ENCODE measurements around the gene LDLRAP1. TPM values are rescaled to one million over a fixed set of nuclear protein-coding genes. Genes with fewer than 3 reads are reported as not detected.

Gene LDLRAP1
- total and polyA plus RNA-seq, 2 of the 4 experiments (the other 2 are of a cell fraction): 4.5 to 14.4 TPM

DNA sequence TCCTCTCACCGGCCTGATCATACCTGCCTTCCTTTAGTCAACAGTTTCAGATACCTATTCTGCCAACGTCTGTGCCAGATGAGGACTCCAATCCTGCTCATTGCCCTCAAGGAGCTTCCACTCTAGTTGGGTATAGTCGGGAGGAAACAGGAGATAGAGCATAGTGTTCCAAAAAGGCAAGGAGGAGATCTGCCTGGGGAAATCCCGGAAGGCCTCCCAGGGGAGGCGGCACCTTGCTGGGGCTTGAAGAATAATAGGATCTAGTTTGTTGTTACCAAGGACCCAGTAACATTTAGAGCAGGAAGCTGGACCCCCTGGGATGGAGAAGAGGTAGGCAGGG lies 12.3 kb downstream of the LDLRAP1 start:
- ATAC-seq (ENCODE audit: low read depth) (no peak), DNase-seq (no peak)
- H3K18ac ChIP-seq (ENCODE audit: low read depth, low read length): no peak overlapping the region
- peaks cover 21% of the 10 kb centered on the region; the same call in 1 of the 2 replicates for H4K20me1 ChIP-seq (ENCODE audit: insufficient read depth, low read length)
- no peak for TF ChIP-seq FOS (IDR thresholded peaks at IDR 0.05; ENCODE audit: low read depth, low read length)
- no peak for TF ChIP-seq RAD21 (IDR thresholded peaks at IDR 0.05; ENCODE audit: low read length)
- TF ChIP-seq MAFK (IDR thresholded peaks at IDR 0.05; ENCODE audit: low read depth, low read length): no peak
- TF ChIP-seq, protein P1, sequence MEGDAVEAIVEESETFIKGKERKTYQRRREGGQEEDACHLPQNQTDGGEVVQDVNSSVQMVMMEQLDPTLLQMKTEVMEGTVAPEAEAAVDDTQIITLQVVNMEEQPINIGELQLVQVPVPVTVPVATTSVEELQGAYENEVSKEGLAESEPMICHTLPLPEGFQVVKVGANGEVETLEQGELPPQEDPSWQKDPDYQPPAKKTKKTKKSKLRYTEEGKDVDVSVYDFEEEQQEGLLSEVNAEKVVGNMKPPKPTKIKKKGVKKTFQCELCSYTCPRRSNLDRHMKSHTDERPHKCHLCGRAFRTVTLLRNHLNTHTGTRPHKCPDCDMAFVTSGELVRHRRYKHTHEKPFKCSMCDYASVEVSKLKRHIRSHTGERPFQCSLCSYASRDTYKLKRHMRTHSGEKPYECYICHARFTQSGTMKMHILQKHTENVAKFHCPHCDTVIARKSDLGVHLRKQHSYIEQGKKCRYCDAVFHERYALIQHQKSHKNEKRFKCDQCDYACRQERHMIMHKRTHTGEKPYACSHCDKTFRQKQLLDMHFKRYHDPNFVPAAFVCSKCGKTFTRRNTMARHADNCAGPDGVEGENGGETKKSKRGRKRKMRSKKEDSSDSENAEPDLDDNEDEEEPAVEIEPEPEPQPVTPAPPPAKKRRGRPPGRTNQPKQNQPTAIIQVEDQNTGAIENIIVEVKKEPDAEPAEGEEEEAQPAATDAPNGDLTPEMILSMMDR (conservative IDR thresholded peaks at IDR 0.05; ENCODE audit: low read depth, low read length): no peak
- TF ChIP-seq MAZ (IDR thresholded peaks at IDR 0.05; ENCODE audit: borderline replicate concordance, low read depth, low read length): no peak
- TF ChIP-seq RFX5 (IDR thresholded peaks at IDR 0.05; ENCODE audit: low read depth, low read length): no peak
- H2BK120ac ChIP-seq (ENCODE audit: low read depth, low read length): no peak overlapping the region
- no peaks in the 10 kb centered on the region for H3K27me3 ChIP-seq (ENCODE audit: control insufficient read depth, insufficient read depth, low read length)
- H3K23ac ChIP-seq (ENCODE audit: low read depth, low read length): no peak overlapping the region
- no peak overlapping the region for H3K56ac ChIP-seq (ENCODE audit: extremely low read depth, insufficient read depth, low read length)
- H4K91ac ChIP-seq (ENCODE audit: insufficient read depth, low read depth, low read length): no peak overlapping the region
- H3K4ac ChIP-seq (ENCODE audit: low read depth, low read length): no peak overlapping the region
- no peak overlapping the region for H2AFZ ChIP-seq (replicated peaks; ENCODE audit: low read length, poor library complexity)
- intact Hi-C loops (cut with micrococcal nuclease): no loop called here
- H3K36me3 ChIP-seq (ENCODE audit: control insufficient read depth, insufficient read depth, low read length): peaks cover 16% of the 10 kb centered on the region; the same call in 1 of the 2 replicates
- no peak overlapping the region for H3K9ac ChIP-seq (ENCODE audit: low read depth, low read length)
- ChIA-PET CTCF (interaction anchor here (0.7 to 2.4 kb wide), 2 partner anchors 13 to 17 kb away, joined by 5 read pairs; partner anchors contain the start of gene LDLRAP1), POLR2A (ENCODE audit: unreplicated experiment) (no interaction called here)
- H3K9me3 ChIP-seq (ENCODE audit: control insufficient read depth, insufficient read depth, low read length): no peaks in the 10 kb centered on the region
- H3K4me3 ChIP-seq (ENCODE audit: insufficient read depth, low read depth, low read length): no peak overlapping the region
- H2AK5ac ChIP-seq (ENCODE audit: low read depth, low read length): no peak overlapping the region
- no TSS peak for BruUV-seq (replicated peaks)
- H2BK15ac ChIP-seq (ENCODE audit: low read depth, low read length): no peak overlapping the region
- peaks cover 9% of the 10 kb centered on the region; the same call in 1 of the 2 replicates for H3K4me1 ChIP-seq (ENCODE audit: control insufficient read depth, insufficient read depth, low read length)
- no peak overlapping the region for H4K8ac ChIP-seq (ENCODE audit: low read depth in 2 of 2, low read length in 2 of 2)
- no peak overlapping the region for H3K27ac ChIP-seq (ENCODE audit: insufficient read depth, low read length)
- H3K79me1 ChIP-seq (ENCODE audit: low read depth in 1 of 2, low read length in 2 of 2): peaks cover 7 to 49% of the 10 kb centered on the region in 2 experiments
- H3K14ac ChIP-seq (replicated peaks; ENCODE audit: low read depth, low read length): no peak overlapping the region
- H3K9me1 ChIP-seq (ENCODE audit: insufficient read depth, low read length): peaks cover 13% of the 10 kb centered on the region
- 80% methylated on average over 1 of the region's 5 CpGs; no CpG with 5 or more reads in 1 of the 2 experiments for WGBS, 2 experiments (ENCODE audit: extremely low coverage in 2 of 2, insufficient read length in 1 of 2)
- H2AK9ac ChIP-seq (replicated peaks; ENCODE audit: low read depth, low read length, poor library complexity): no peak overlapping the region
- dilution Hi-C loops (cut with HindIII; ENCODE audit: low sequenced_read_pairs, unreplicated experiment): no loop called here
- no peak overlapping the region for H2BK5ac ChIP-seq (ENCODE audit: low read depth, low read length, poor library complexity, severe bottlenecking)
- no peak overlapping the region for H2BK20ac ChIP-seq (ENCODE audit: low read depth, low read length)
- in situ Hi-C loops (cut with MboI; ENCODE audit: low sequenced_read_pairs): no loop called here
- H3K4me2 ChIP-seq (ENCODE audit: low read depth, low read length): no peak overlapping the region
- no peak overlapping the region for H4K5ac ChIP-seq (ENCODE audit: low read depth, low read length)
